PC-3 (cell line): ENCODE measurements around the gene TUBGCP6. TPM values are rescaled to one million over a fixed set of nuclear protein-coding genes. Genes with fewer than 3 reads are reported as not detected.

ENCODE experiments used
- ATAC-seq: fragments of 200-7000 bp; cut with Tn5 transposase; 2 replicates; pipeline ENCODE4 v1.9.1; 2020; ENCODE audit warnings: mild to moderate bottlenecking, moderate library complexity
- BruUV-seq: library from RNA; stranded (reverse); fragments of 400-500 nt; replicated peaks from 2 replicates; lab custom pipeline; 2021; lab: Mats Ljungman, UMichigan
- CTCF ChIA-PET: fragments of 300-600 bp; sonication (Branson Sonifier 250); formaldehyde crosslinking; loops from one replicate; lab custom pipeline; 2022; ENCODE audit warnings: antibody characterized with exemption; lab: Charles Lee
- POLR2A ChIA-PET: fragments of 300-600 bp; sonication (Branson Sonifier 250); formaldehyde crosslinking; loops from one replicate; lab custom pipeline; 2022; ENCODE audit warnings: antibody characterized with exemption; ENCODE audit not compliant: unreplicated experiment; lab: Charles Lee
- DNase-seq: peaks from one replicate; pipeline ENCODE4 v3.0.0-alpha.2; 2015
- H2AFZ ChIP-seq: fragments of 300-600 bp; sonication (generic); 2 replicates; pipeline ENCODE4 v1.6.0; 2016; ENCODE audit warnings: antibody characterized with exemption, low read length
- H3F3A ChIP-seq: fragments of 300-600 bp; sonication (generic); one replicate; pipeline ENCODE4 v1.6.0; 2017; ENCODE audit warnings: antibody characterized with exemption, low read length, control low read depth, mild to moderate bottlenecking; ENCODE audit not compliant: unreplicated experiment
- H3K27ac ChIP-seq: fragments of 300-600 bp; sonication (generic); 2 replicates; pipeline ENCODE4 v1.5.1; 2016; ENCODE audit warnings: mild to moderate bottlenecking, low read length
- H3K27me3 ChIP-seq: fragments of 300-600 bp; sonication (generic); 2 replicates; pipeline ENCODE4 v1.6.1; 2016; ENCODE audit warnings: low read length, mixed read lengths
- H3K36me3 ChIP-seq: fragments of 300-600 bp; sonication (generic); 2 replicates; pipeline ENCODE4 v1.6.1; 2016; ENCODE audit warnings: low read depth, mixed run types, low read length, mixed read lengths
- H3K4me1 ChIP-seq: fragments of 300-600 bp; sonication (generic); 2 replicates; pipeline ENCODE4 v1.5.1; 2016; ENCODE audit warnings: low read length; ENCODE audit not compliant: insufficient read depth
- H3K4me2 ChIP-seq: fragments of 300-600 bp; sonication (generic); 2 replicates; pipeline ENCODE4 v1.6.0; 2016; ENCODE audit warnings: low read length
- H3K4me3 ChIP-seq: fragments of 300-600 bp; sonication (generic); 2 replicates; pipeline ENCODE4 v1.5.1; 2016; ENCODE audit warnings: mild to moderate bottlenecking, low read length, mixed read lengths
- H3K79me2 ChIP-seq: fragments of 300-600 bp; sonication (generic); 2 replicates; pipeline ENCODE4 v1.6.1; 2017; ENCODE audit warnings: low read length, mixed read lengths
- H3K9ac ChIP-seq: fragments of 300-600 bp; sonication (generic); 2 replicates; pipeline ENCODE4 v1.6.0; 2016; ENCODE audit warnings: mild to moderate bottlenecking, low read length
- H3K9me2 ChIP-seq: fragments of 300-600 bp; sonication (generic); replicated peaks from 2 replicates; pipeline ENCODE4 v1.6.1; 2016; ENCODE audit warnings: mixed run types, low read length, mixed read lengths
- H3K9me3 ChIP-seq: fragments of 300-600 bp; sonication (generic); 2 replicates; pipeline ENCODE4 v1.6.1; 2016; ENCODE audit warnings: low read length, mixed read lengths
- H4K20me1 ChIP-seq: fragments of 300-600 bp; sonication (generic); 2 replicates; pipeline ENCODE4 v1.6.1; 2016; ENCODE audit warnings: low read length, mixed read lengths
- CTCF ChIP-seq: fragments of 300-600 bp; sonication (generic); conservative IDR thresholded peaks from 2 replicates; pipeline ENCODE4 v1.5.1; 2017; ENCODE audit warnings: antibody characterized with exemption, low read depth, mild to moderate bottlenecking, low read length
- EZH2 ChIP-seq: fragments of 300-600 bp; sonication (generic); IDR thresholded peaks from one replicate; pipeline ENCODE4 v1.6.1; 2017; ENCODE audit warnings: antibody characterized with exemption, mild to moderate bottlenecking, low read length; ENCODE audit not compliant: unreplicated experiment
- EZH2phosphoT487 ChIP-seq: fragments of 300-600 bp; sonication (generic); IDR thresholded peaks from 2 replicates; pipeline ENCODE4 v1.6.1; 2018; ENCODE audit warnings: mild to moderate bottlenecking, antibody characterized with exemption, low read length, borderline replicate concordance
- intact Hi-C: fragments of 100-400 bp; cut with micrococcal nuclease; formaldehyde crosslinking; loops from 2 replicates; pipeline ENCODE4 v1.9.0; 2023
- total RNA-seq: library from RNA; depleted of rRNA; stranded (reverse); fragments of >200 nt; gene quantifications from 2 replicates; pipeline ENCODE4 v1.2.3, GENCODE V29; 2014

Gene TUBGCP6
- total RNA-seq, 1 experiment from 2014 or later, result 32.1 TPM

GRCh38 chr22:50245214-50246072 is 620 bp upstream of the TUBGCP6 start:
- peaks cover 15% of the 10 kb centered on the region; the same call in 1 of the 2 replicates for H3K4me1 ChIP-seq
- no peaks in the 10 kb centered on the region for H3K9me2 ChIP-seq
- H3K27me3 ChIP-seq, result no peaks in the 10 kb centered on the region
- H3K9me3 ChIP-seq, result no peaks in the 10 kb centered on the region
- no peaks in the 10 kb centered on the region for H4K20me1 ChIP-seq
- H3F3A ChIP-seq, result no peaks in the 10 kb centered on the region
- H2AFZ ChIP-seq, result peak overlapping the region; percentile 94
- TF ChIP-seq EZH2phosphoT487, result no peak
- no peak for TF ChIP-seq CTCF
- TF ChIP-seq EZH2, result no peak
- BruUV-seq, result TSS peak; percentile 26
- peak overlapping the region; percentile 81 for H3K27ac ChIP-seq
- peak; percentile 45 for ATAC-seq
- ChIA-PET POLR2A (no interaction called here), CTCF (no interaction called here)
- H3K4me2 ChIP-seq, result peak overlapping the region; percentile 99
- H3K4me3 ChIP-seq, result peak overlapping the region; percentile 99
- intact Hi-C loops, result no loop called here
- no peak for DNase-seq
- H3K36me3 ChIP-seq, result no peaks in the 10 kb centered on the region
- peak overlapping the region; percentile 97 for H3K9ac ChIP-seq
- peaks cover 55% of the 10 kb centered on the region for H3K79me2 ChIP-seq

GRCh38 chr22:50243685-50244419 is 971 bp downstream of the TUBGCP6 start:
- peak overlapping the region; percentile 94 for H2AFZ ChIP-seq
- no peaks in the 10 kb centered on the region for H3K9me3 ChIP-seq
- peak overlapping the region; percentile 99 for H3K4me2 ChIP-seq
- DNase-seq, result no peak
- H3K27me3 ChIP-seq, result no peaks in the 10 kb centered on the region
- no TSS peak for BruUV-seq
- POLR2A ChIA-PET, result no interaction called here
- H3K9me2 ChIP-seq, result no peaks in the 10 kb centered on the region
- intact Hi-C loops, result no loop called here
- H3F3A ChIP-seq, result no peaks in the 10 kb centered on the region
- H3K9ac ChIP-seq, result peak overlapping the region; percentile 97
- CTCF ChIA-PET, result no interaction called here
- peaks cover 9% of the 10 kb centered on the region; the same call in 1 of the 2 replicates for H3K4me1 ChIP-seq
- peak overlapping the region; percentile 81; the same call in 1 of the 2 replicates for H3K27ac ChIP-seq
- H3K36me3 ChIP-seq, result no peaks in the 10 kb centered on the region; the same call in 1 of the 2 replicates
- peak overlapping the region; percentile 99 for H3K4me3 ChIP-seq
- H4K20me1 ChIP-seq, result no peaks in the 10 kb centered on the region
- H3K79me2 ChIP-seq, result peaks cover 63% of the 10 kb centered on the region
- TF ChIP-seq CTCF (no peak), EZH2 (no peak), EZH2phosphoT487 (no peak)
- peak; percentile 7; the same call in 1 of the 2 replicates for ATAC-seq
